Measurements from ENCODE around the gene H1-8.

Gene H1-8

DNA sequence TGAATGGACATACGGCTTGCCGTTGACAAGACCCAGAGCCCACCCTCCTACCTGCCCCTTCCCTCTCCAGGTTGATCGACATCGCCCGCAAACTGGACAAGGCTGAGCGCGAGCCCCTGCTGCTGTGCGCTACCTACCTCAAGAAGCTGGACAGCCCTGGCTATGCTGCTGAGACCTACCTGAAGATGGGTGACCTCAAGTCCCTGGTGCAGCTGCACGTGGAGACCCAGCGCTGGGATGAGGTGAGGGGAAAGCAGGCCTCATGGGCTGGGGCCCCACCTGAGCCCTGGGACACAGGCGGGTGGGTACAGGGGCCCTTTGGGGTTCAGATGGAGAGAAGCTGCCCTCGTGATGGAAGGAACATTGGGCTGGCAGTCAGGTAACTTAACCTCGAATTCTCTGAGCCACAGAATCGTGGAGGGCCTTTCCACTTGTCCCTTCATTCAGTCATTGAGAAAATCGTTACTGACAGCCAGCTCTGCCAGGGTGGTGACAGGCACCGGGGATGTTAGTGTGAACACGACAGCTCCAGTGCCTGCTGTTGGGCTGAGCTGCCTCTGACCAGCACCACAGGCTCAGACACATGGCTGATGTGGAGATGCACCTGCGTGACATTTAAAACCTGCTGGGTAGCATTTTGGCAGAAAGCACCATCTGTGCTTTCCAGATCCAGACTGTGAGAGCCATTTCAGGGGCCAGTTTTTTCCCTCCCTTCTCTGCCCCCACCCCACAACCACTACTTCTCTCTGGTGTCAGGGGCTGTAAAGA is 40.1 kb upstream of the H1-8 start:
- no peak for TF ChIP-seq CTCF (IDR thresholded peaks at IDR 0.05; ENCODE audit: low read depth, low read length)
- H3K4me3 ChIP-seq (ENCODE audit: low read depth, low read length) = no peak overlapping the region

DNA sequence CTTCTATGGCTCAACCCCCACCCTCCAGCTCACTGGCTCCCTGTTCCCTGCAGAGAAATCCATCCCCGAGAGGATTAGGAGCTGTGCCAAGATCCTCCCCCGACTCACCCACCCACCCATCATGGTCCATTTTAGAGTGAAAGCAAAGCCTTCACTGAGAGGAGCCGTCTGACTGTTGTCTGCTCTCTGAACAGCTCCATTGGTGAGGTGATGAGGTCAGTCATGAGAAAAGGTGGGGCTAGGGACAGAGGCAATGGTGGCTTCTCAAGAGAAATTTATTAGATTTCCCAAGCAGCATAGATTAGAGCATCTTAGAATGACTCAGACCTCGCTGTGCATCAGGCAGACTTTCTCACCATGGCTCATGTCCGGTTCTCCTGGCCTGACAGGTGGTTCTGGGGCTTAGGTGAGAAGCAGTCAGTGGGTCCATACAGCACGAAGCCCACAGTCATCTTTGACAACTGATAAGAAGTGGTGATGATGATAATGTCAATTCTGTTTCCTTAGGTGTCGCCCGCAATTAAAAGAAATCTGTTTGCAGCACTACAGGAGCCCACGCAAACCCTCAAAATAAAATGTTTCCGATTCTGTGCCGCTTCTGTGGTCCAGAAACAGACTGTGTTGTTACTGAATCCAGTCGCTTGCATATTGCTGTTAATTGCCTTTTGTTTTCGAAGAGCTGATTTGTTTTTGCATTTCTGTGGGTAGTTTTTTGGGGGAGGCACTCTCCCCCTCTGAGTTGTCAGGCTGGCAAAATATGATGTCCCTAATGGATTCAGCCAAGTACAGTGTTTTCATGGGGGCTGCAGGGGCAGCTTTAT is 39.3 kb upstream of the H1-8 start:
- H3K4me3 ChIP-seq (ENCODE audit: low read depth, low read length) = no peak overlapping the region
- TF ChIP-seq CTCF (IDR thresholded peaks at IDR 0.05; ENCODE audit: low read depth, low read length) = no peak

- no peak overlapping the region for H3K4me3 ChIP-seq (ENCODE audit: low read depth, low read length)
- TF ChIP-seq CTCF (IDR thresholded peaks at IDR 0.05; ENCODE audit: low read depth, low read length) = no peak
Observed at GRCh38 chr3:129504471-129505100, 38.4 kb upstream of the H1-8 start.

DNA sequence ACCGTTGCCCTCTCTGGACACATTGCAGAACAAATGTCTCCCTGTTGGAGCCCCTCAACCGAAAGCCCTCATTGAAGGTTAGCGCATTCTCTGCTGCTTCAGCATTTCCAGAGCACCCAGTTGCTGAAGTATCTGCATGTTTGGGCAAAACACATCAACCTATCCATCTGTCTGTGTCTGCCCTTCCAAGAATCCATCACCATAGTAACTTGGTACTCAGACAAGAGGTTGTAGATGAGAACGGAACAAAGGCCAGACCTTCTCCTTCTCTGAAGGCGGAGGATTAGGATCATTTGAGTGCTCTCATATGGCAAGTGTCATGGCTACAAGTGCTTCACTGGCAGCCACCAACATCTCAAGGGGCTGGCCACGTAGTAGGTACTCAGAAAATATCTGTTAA is 37.6 kb upstream of the H1-8 start:
- TF ChIP-seq CTCF (IDR thresholded peaks at IDR 0.05; ENCODE audit: low read depth, low read length) = no peak
- H3K4me3 ChIP-seq (ENCODE audit: low read depth, low read length) = no peak overlapping the region

DNA sequence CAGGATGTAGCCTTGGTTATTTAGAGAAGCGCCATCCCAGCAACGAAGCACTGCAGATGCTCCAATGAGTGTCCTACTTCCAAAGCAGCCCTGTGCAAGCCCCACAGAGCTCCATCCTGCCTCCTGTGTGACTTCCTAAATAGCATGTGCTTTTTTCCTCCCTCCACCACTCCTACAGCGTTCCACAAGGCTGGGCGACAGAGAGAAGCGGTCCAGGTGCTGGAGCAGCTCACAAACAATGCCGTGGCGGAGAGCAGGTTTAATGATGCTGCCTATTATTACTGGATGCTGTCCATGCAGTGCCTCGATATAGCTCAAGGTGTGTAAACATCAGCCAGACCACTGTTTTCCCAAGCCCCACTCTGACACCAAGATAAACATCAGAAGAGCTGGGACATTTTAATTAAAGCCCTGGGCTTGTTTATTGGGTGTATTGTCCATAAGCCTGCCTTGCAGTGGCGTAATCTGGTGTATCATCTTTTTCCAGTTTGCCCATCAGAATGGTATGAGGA is 36.7 kb upstream of the H1-8 start:
- TF ChIP-seq CTCF (IDR thresholded peaks at IDR 0.05; ENCODE audit: low read depth, low read length) = no peak
- no peak overlapping the region for H3K4me3 ChIP-seq (ENCODE audit: low read depth, low read length)

DNA sequence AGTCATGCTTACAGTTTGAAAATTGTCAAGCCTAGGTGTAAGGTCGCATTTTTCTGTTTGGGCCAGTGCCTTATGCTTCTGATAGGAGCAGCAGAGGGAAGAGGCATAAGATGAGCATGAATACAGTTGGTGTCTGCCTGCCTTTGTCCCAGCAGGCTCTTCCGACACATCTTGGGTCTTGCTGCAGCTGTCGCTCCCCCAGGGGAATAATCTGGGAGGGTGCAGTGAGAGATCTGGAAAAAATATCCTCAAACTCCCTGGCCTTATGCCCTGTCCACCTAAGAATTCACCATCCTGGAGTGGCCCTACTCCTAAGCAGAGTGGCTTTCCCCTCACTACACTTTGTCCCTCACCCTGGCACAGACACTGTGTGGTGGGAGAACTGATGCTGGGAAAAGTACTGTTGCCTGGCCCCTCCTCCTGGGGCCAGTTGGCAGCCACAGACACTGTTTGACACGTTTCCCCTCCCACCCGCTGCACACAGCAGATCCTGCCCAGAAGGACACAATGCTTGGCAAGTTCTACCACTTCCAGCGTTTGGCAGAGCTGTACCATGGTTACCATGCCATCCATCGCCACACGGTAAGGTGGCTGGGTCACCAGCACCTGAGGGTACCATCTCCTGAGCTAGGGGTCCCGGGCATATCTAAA is 35.7 kb upstream of the H1-8 start:
- H3K4me3 ChIP-seq (ENCODE audit: low read depth, low read length) = no peak overlapping the region
- no peak for TF ChIP-seq CTCF (IDR thresholded peaks at IDR 0.05; ENCODE audit: low read depth, low read length)

Data from WI38 (cell line).